NCI-H526 treated with DMSO at 0.1 percent for 48 hours (cell line): ENCODE data around the gene TMEM163.
"Not testable (repeated sequence)": the region's sequence is repeated elsewhere in the genome, so short reads cannot be mapped to it uniquely, and the experiment has no call there.

Source experiments
- DNase-seq: peaks from one replicate; lab custom pipeline; 2025; lab: John Stamatoyannopoulos, UW

The TMEM163 gene

GRCh38 chr2:134578316-134578715, 140.5 kb downstream of the TMEM163 start:
- no peak for DNase-seq

GRCh38 chr2:134576478-134576877, 142.3 kb downstream of the TMEM163 start:
- no peak for DNase-seq

- DNase-seq = no peak
Observed at GRCh38 chr2:134575888-134576287, 142.9 kb downstream of the TMEM163 start.

GRCh38 chr2:134574611-134575330, 144.0 kb downstream of the TMEM163 start:
- DNase-seq = no peak

- DNase-seq = no peak
Observed at GRCh38 chr2:134573724-134574123, 145.1 kb downstream of the TMEM163 start.

- no peak for DNase-seq
Observed at GRCh38 chr2:134573085-134573370, 145.8 kb downstream of the TMEM163 start.

GRCh38 chr2:134572314-134573084, 146.3 kb downstream of the TMEM163 start:
- no peak for DNase-seq

- DNase-seq = no peak
Observed at GRCh38 chr2:134570676-134571075, 148.1 kb downstream of the TMEM163 start.

GRCh38 chr2:134568413-134568812, 150.4 kb downstream of the TMEM163 start:
- DNase-seq = no peak

- DNase-seq = no peak
Observed at GRCh38 chr2:134567666-134568065, 151.1 kb downstream of the TMEM163 start.

GRCh38 chr2:134564955-134565354, 153.8 kb downstream of the TMEM163 start:
- DNase-seq = not testable (repeated sequence)

- DNase-seq = no peak
Observed at GRCh38 chr2:134564549-134564948, 154.3 kb downstream of the TMEM163 start.

- no peak for DNase-seq
Observed at GRCh38 chr2:134558208-134558830, 160.5 kb downstream of the TMEM163 start.

- no peak for DNase-seq
Observed at GRCh38 chr2:134555411-134555810, 163.4 kb downstream of the TMEM163 start.

GRCh38 chr2:134553657-134554056, 165.1 kb downstream of the TMEM163 start:
- DNase-seq = no peak

- no peak for DNase-seq
Observed at GRCh38 chr2:134550566-134551164, 168.1 kb downstream of the TMEM163 start.

- no peak for DNase-seq
Observed at GRCh38 chr2:134549104-134549503, 169.7 kb downstream of the TMEM163 start.

GRCh38 chr2:134540990-134541389, 177.8 kb downstream of the TMEM163 start:
- DNase-seq = no peak

- DNase-seq = no peak
Observed at GRCh38 chr2:134539981-134540380, 178.8 kb downstream of the TMEM163 start.

GRCh38 chr2:134537702-134538101, 181.1 kb downstream of the TMEM163 start:
- DNase-seq = no peak

- DNase-seq = no peak
Observed at GRCh38 chr2:134537121-134537520, 181.7 kb downstream of the TMEM163 start.

- no peak for DNase-seq
Observed at GRCh38 chr2:134536296-134536695, 182.5 kb downstream of the TMEM163 start.

- no peak for DNase-seq
Observed at GRCh38 chr2:134532537-134532936, 186.3 kb downstream of the TMEM163 start.
